ENCODE results near the gene MED27. TPM values are rescaled to one million over a fixed set of nuclear protein-coding genes. Genes with fewer than 3 reads are reported as not detected.

The MED27 gene
- total and polyA plus RNA-seq, 10 of the 15 experiments (the other 5 are each of a cell fraction or from before 2014, with no cell fraction given) = 20.3 to 50.3 (median 35.5) TPM

GRCh38 chr9:132048201-132048600 lies 31.5 kb downstream of the MED27 start:
- FAIRE-seq (no peak), DNase-seq (ENCODE audit: low read depth, low spot score) (no peak), ATAC-seq (no peak)
- Histone ChIP-seq H3K4me3 (no peak overlapping the region), H3K27ac (ENCODE audit: control insufficient read depth, insufficient read depth) (no peak overlapping the region), H3K27me3 (replicated peaks in 1 of 2; ENCODE audit: control insufficient read depth in 2 of 2, insufficient read depth in 2 of 2, low read length in 1 of 2) (no peaks in the 10 kb centered on the region), H3K4me2 (ENCODE audit: control insufficient read depth, insufficient read depth) (no peak overlapping the region), H2AFZ (ENCODE audit: control insufficient read depth, low read depth, low read length) (no peak overlapping the region), H3K9ac (ENCODE audit: control insufficient read depth, insufficient read depth, low read length) (no peak overlapping the region), H4K20me1 (ENCODE audit: control insufficient read depth, insufficient read depth) (no peaks in the 10 kb centered on the region), H3K9me3 (replicated peaks; ENCODE audit: control insufficient read depth, insufficient read depth, low read length) (no peaks in the 10 kb centered on the region), H3K4me1 (ENCODE audit: control insufficient read depth, insufficient read depth, low read length) (no peaks in the 10 kb centered on the region), H3K79me2 (ENCODE audit: control insufficient read depth, insufficient read depth, low read length) (no peaks in the 10 kb centered on the region), H3K36me3 (ENCODE audit: control insufficient read depth in 2 of 2, insufficient read depth in 2 of 2, low read length in 1 of 2) (0 out of 4 replicates have a peak, but pooled peaks cover 0 to 1% of the 10 kb centered on the region in 2 experiments)
- intact Hi-C loops (cut with micrococcal nuclease; ENCODE audit: unreplicated experiment) = no loop called here
- in situ Hi-C loops (cut with MboI) = no loop called here
- RAD21 ChIA-PET (ENCODE audit: unreplicated experiment) = no interaction called here
- SMC1A ChIA-PET (ENCODE audit: uncharacterized antibody, unreplicated experiment) = no interaction called here
- POLR2A ChIA-PET = interaction anchor here (0.5 kb wide), 1 partner anchor 34 kb away, joined by 4 read pairs; no protein-coding TSS in a partner anchor
- 95% methylated on average over 3 of the region's 3 CpGs for WGBS (ENCODE audit: insufficient coverage, insufficient replicate concordance, low lambda C conversion rate, missing lambda C conversion rate)
- BruUV-seq (replicated peaks) = no TSS peak
- TF ChIP-seq MXI1 (IDR thresholded peaks at IDR 0.05; ENCODE audit: low read depth, low read length) (no peak), POLR2AphosphoS2 (IDR thresholded peaks at IDR 0.05; ENCODE audit: low read depth, low read length) (no peak), SREBF2 (IDR thresholded peaks at IDR 0.05; ENCODE audit: low read length) (no peak), PAX8 (IDR thresholded peaks at IDR 0.05) (no peak), RELB (IDR thresholded peaks at IDR 0.05; ENCODE audit: low read depth) (no peak), SMC3 (IDR thresholded peaks at IDR 0.05; ENCODE audit: borderline replicate concordance, low read length) (no peak), ATF3 (IDR thresholded peaks at IDR 0.05; ENCODE audit: borderline replicate concordance, extremely low read depth, low read depth, low read length) (no peak), MYB (IDR thresholded peaks at IDR 0.05; ENCODE audit: borderline replicate concordance, low read depth, low read length) (no peak), NRF1 (conservative IDR thresholded peaks at IDR 0.05; ENCODE audit: low read depth, low read length) (no peak), FOXM1 (IDR thresholded peaks at IDR 0.05; ENCODE audit: low read depth, low read length) (no peak), HDAC6 (IDR thresholded peaks at IDR 0.05; ENCODE audit: unreplicated experiment) (no peak), ETV6 (conservative IDR thresholded peaks at IDR 0.05 in 1 of 2, IDR thresholded peaks at IDR 0.05 in 1 of 2; ENCODE audit: borderline replicate concordance in 1 of 2, low read depth in 1 of 2) (no peak), ZNF687 (IDR thresholded peaks at IDR 0.05) (no peak), BMI1 (IDR thresholded peaks at IDR 0.05; ENCODE audit: borderline replicate concordance) (no peak), RCOR1 (conservative IDR thresholded peaks at IDR 0.05; ENCODE audit: low read depth, low read length) (no peak), MTA3 (IDR thresholded peaks at IDR 0.05; ENCODE audit: borderline replicate concordance, low read length) (no peak), TCF3 (IDR thresholded peaks at IDR 0.05; ENCODE audit: borderline replicate concordance, insufficient read depth, low read depth, low read length) (no peak), LARP7 (IDR thresholded peaks at IDR 0.05) (no peak)
- CTCF ChIA-PET = no interaction called here
